ENCODE results near the gene LPP.

DNA sequence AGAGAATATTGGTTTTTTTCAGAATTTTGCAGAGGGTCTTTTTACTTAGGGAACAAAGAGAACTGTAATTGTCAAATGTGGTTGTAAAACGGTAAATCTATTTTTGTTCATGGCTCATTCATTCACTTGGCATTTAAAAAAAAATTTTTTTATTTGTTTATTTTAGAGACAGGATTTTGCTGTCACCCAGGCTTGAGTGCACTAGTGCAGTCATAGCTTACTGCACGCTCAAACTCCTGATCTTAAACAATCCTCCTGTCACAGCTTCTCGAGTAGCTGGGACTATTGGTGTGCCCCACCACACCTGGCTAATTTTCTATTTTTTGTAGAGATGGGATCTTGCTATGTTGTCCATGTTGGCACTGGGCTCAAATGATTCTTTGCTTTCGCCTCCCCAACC is 301.8 kb downstream of the LPP start:
- TF ChIP-seq, protein P1, sequence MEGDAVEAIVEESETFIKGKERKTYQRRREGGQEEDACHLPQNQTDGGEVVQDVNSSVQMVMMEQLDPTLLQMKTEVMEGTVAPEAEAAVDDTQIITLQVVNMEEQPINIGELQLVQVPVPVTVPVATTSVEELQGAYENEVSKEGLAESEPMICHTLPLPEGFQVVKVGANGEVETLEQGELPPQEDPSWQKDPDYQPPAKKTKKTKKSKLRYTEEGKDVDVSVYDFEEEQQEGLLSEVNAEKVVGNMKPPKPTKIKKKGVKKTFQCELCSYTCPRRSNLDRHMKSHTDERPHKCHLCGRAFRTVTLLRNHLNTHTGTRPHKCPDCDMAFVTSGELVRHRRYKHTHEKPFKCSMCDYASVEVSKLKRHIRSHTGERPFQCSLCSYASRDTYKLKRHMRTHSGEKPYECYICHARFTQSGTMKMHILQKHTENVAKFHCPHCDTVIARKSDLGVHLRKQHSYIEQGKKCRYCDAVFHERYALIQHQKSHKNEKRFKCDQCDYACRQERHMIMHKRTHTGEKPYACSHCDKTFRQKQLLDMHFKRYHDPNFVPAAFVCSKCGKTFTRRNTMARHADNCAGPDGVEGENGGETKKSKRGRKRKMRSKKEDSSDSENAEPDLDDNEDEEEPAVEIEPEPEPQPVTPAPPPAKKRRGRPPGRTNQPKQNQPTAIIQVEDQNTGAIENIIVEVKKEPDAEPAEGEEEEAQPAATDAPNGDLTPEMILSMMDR (IDR thresholded peaks at IDR 0.05) = no peak
- no peak for TF ChIP-seq ZFX (IDR thresholded peaks at IDR 0.05; ENCODE audit: borderline replicate concordance)

All from 22Rv1 (cell line).